Breast epithelium (tissue), 4 donors: ENCODE measurements around the gene SLC12A7. TPM values are rescaled to one million over a fixed set of nuclear protein-coding genes. Genes with fewer than 3 reads are reported as not detected.

Experiments
- DNase-seq, 2 donors: peaks; one replicate each; pipeline ENCODE4 v3.0.0-alpha.2; 2019; ENCODE audit warnings: low spot score in 2 of 2
- H3K27ac ChIP-seq, 2 donors: fragments of 200-600 bp; sonication (generic) in 1 of 2; one replicate each; pipeline ENCODE4 v1.5.1; 2016 to 2019; ENCODE audit warnings: mild to moderate bottlenecking in 1 of 2
- H3K27me3 ChIP-seq, 2 donors: fragments of 200-600 bp; sonication (generic) in 1 of 2; one replicate each; pipeline versions ENCODE4 v1.5.1 to v1.6.0; 2017 to 2019; ENCODE audit warnings: control low read depth in 1 of 2, mild to moderate bottlenecking in 1 of 2
- H3K36me3 ChIP-seq: fragments of 200-600 bp; one replicate; pipeline ENCODE4 v1.5.1; 2019
- H3K4me1 ChIP-seq, 2 donors: fragments of 200-600 bp; sonication (generic); one replicate each; pipeline ENCODE4 v1.5.1; 2016 to 2019; ENCODE audit warnings: control low read depth in 1 of 2
- H3K4me3 ChIP-seq, 3 donors: fragments of 200-600 bp; sonication (generic); 1 replicate in 2 of 3; 2 replicates in 1 of 3; pipeline ENCODE4 v1.5.1; 2016 to 2019; ENCODE audit warnings: mild to moderate bottlenecking in 3 of 3, moderate library complexity in 2 of 3
- H3K9me3 ChIP-seq, 2 donors: fragments of 200-600 bp; sonication (generic) in 1 of 2; one replicate each; pipeline ENCODE4 v1.5.1; 2016 to 2019; ENCODE audit warnings: control low read depth in 1 of 2
- POLR2A ChIP-seq: fragments of 450-650 bp; IDR thresholded peaks from one replicate; pipeline ENCODE4 v1.6.1; 2016; ENCODE audit warnings: antibody characterized with exemption, mild to moderate bottlenecking, moderate library complexity
- POLR2AphosphoS5 ChIP-seq, 3 donors: sonication (generic); formaldehyde crosslinking; IDR thresholded peaks; one replicate each; pipeline ENCODE4 v1.6.1; 2017; ENCODE audit warnings: antibody characterized with exemption in 3 of 3
- intact Hi-C: fragments of 100-400 bp; cut with DNase I; formaldehyde crosslinking; loops from one replicate; pipeline ENCODE4 v1.15.1; 2023; ENCODE audit warnings: low total_unique reads
- total RNA-seq, 3 donors: library from RNA; depleted of rRNA; stranded (reverse); fragments of >200 nt; gene quantifications; one replicate each; pipeline ENCODE4 v1.1.0, GENCODE V29; 2016
- TF ChIP-seq, protein P1 (sequence below), 3 donors: fragments of 450-650 bp; IDR thresholded peaks; one replicate each; pipeline ENCODE4 v1.5.1; 2016 to 2017; ENCODE audit warnings: antibody characterized with exemption in 3 of 3, mild to moderate bottlenecking in 3 of 3, moderate library complexity in 3 of 3

SLC12A7 gene
- total RNA-seq, 3 donors from 2014 or later = 21.4 to 31.5 (median 25.0) TPM

- Histone ChIP-seq H3K27ac (no peak overlapping the region), H3K36me3 (no peaks in the 10 kb centered on the region), H3K9me3 (no peaks in the 10 kb centered on the region), H3K4me1 (peaks cover 8 to 17% of the 10 kb centered on the region in 2 donors), H3K4me3 (no peak overlapping the region), H3K27me3 (no peaks in the 10 kb centered on the region)
- intact Hi-C loops = no loop called here
- no peak for TF ChIP-seq POLR2AphosphoS5 (IDR thresholded peaks at IDR 0.05)
- TF ChIP-seq, protein P1, sequence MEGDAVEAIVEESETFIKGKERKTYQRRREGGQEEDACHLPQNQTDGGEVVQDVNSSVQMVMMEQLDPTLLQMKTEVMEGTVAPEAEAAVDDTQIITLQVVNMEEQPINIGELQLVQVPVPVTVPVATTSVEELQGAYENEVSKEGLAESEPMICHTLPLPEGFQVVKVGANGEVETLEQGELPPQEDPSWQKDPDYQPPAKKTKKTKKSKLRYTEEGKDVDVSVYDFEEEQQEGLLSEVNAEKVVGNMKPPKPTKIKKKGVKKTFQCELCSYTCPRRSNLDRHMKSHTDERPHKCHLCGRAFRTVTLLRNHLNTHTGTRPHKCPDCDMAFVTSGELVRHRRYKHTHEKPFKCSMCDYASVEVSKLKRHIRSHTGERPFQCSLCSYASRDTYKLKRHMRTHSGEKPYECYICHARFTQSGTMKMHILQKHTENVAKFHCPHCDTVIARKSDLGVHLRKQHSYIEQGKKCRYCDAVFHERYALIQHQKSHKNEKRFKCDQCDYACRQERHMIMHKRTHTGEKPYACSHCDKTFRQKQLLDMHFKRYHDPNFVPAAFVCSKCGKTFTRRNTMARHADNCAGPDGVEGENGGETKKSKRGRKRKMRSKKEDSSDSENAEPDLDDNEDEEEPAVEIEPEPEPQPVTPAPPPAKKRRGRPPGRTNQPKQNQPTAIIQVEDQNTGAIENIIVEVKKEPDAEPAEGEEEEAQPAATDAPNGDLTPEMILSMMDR (IDR thresholded peaks at IDR 0.05) = no peak
- TF ChIP-seq POLR2A = no peak
- no peak for DNase-seq
These were observed 2.1 kb upstream of the SLC12A7 start for GRCh38 chr5:1113805-1114586.

- DNase-seq = no peak
- Histone ChIP-seq H3K27ac (no peak overlapping the region), H3K27me3 (no peaks in the 10 kb centered on the region), H3K9me3 (no peaks in the 10 kb centered on the region), H3K36me3 (no peaks in the 10 kb centered on the region), H3K4me3 (no peak overlapping the region), H3K4me1 (peaks cover 4 to 11% of the 10 kb centered on the region in 2 donors)
- intact Hi-C loops = no loop called here
- TF ChIP-seq, protein P1 (IDR thresholded peaks at IDR 0.05) = no peak
- TF ChIP-seq POLR2AphosphoS5 (IDR thresholded peaks at IDR 0.05) (no peak), POLR2A (no peak)
These were observed 1.4 kb upstream of the SLC12A7 start for GRCh38 chr5:1113332-1113690.

- no peak overlapping the region for H3K27ac ChIP-seq
- no peak overlapping the region for H3K4me3 ChIP-seq
- no peak for DNase-seq
- TF ChIP-seq POLR2A = no peak
- TF ChIP-seq, protein P1 (IDR thresholded peaks at IDR 0.05) = no peak
- TF ChIP-seq POLR2AphosphoS5 (IDR thresholded peaks at IDR 0.05) = no peak
- no peaks in the 10 kb centered on the region for H3K36me3 ChIP-seq
- H3K9me3 ChIP-seq = no peaks in the 10 kb centered on the region
- intact Hi-C loops = no loop called here
- no peaks in the 10 kb centered on the region for H3K27me3 ChIP-seq
- peaks cover 0 to 10% of the 10 kb centered on the region in 2 donors for H3K4me1 ChIP-seq
These were observed 901 bp upstream of the SLC12A7 start for GRCh38 chr5:1112596-1113331.

DNA sequence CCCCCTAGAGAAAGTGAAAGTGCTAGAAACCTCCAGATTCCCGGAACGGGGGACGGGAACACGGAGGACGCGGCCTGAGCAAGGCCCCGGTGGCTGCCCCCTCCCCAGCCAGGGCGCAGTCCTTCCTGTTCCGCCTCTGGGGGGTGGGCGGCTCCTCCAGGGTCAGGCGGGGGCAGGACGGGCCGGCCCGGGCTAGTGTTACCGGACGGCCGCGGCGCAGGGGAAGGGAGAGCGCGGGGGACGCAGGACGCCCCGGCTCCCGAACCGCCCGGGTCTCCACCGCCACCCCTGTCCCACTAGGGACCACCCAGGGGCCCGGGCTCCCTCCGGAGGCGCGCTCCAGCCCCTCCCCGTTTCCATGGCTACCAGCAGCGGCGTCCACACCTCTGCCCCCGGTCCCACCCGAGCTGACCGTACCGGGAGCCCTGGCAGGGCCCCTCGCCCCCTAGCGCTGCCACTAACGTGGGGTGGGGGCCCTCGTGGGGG is 579 bp downstream of the SLC12A7 start:
- DNase-seq = no peak
- Histone ChIP-seq H3K4me1 (peaks cover 0 to 10% of the 10 kb centered on the region in 2 donors), H3K4me3 (peak overlapping the region; percentile 68 to 99 (median 94)), H3K36me3 (no peaks in the 10 kb centered on the region), H3K27ac (peak overlapping the region; percentile 84 to 95), H3K9me3 (no peaks in the 10 kb centered on the region), H3K27me3 (no peaks in the 10 kb centered on the region)
- TF ChIP-seq POLR2AphosphoS5 (IDR thresholded peaks at IDR 0.05) = no peak
- no peak for TF ChIP-seq POLR2A
- TF ChIP-seq, protein P1 (IDR thresholded peaks at IDR 0.05) = no peak
- intact Hi-C loops = no loop called here
